H1 (cell line): ENCODE measurements around the gene KIF1B. TPM values are rescaled to one million over a fixed set of nuclear protein-coding genes. Genes with fewer than 3 reads are reported as not detected.

Experiments used
- CTCF ChIA-PET: fragments of 300-600 bp; sonication (Branson Sonifier 250); formaldehyde crosslinking; loops from one replicate; lab custom pipeline; 2021; ENCODE audit not compliant: partially characterized antibody; lab: Charles Lee
- POLR2A ChIA-PET: fragments of 300-600 bp; sonication (Branson Sonifier 250); formaldehyde crosslinking; loops from one replicate; lab custom pipeline; 2021; ENCODE audit warnings: inconsistent platforms; ENCODE audit not compliant: partially characterized antibody; lab: Charles Lee
- DNase-seq, 2 experiments: peaks; one replicate each; pipeline versions ENCODE4 v3.0.0 to v3.0.0-alpha.2; 2010 to 2022; ENCODE audit warnings: low spot score in 2 of 2, low read depth in 1 of 2, mixed read lengths in 1 of 2
- FAIRE-seq: peaks from 2 replicates; lab custom pipeline; 2011; peaks lifted over from hg19 to GRCh38; lab: Jason Lieb, UNC
- H2AFZ ChIP-seq: 2 replicates; pipeline ENCODE4 v1.8.1; 2012; ENCODE audit warnings: low read length, inconsistent platforms
- H2AK5ac ChIP-seq: 2 replicates; pipeline ENCODE4 v1.6.1; 2013; ENCODE audit warnings: low read depth, low read length
- H2BK120ac ChIP-seq: replicated peaks from 2 replicates; pipeline ENCODE3; 2013; ENCODE audit warnings: low read depth, low read length, inconsistent platforms
- H2BK12ac ChIP-seq: 2 replicates; pipeline ENCODE4 v1.6.1; 2013; ENCODE audit warnings: low read depth, low read length
- H2BK15ac ChIP-seq: 2 replicates; pipeline ENCODE4 v1.6.1; 2013; ENCODE audit warnings: low read length
- H2BK20ac ChIP-seq: 2 replicates; pipeline ENCODE4 v1.6.1; 2013; ENCODE audit warnings: low read length
- H2BK5ac ChIP-seq: 2 replicates; pipeline ENCODE4 v1.6.1; 2013; ENCODE audit warnings: low read depth, low read length
- H3K14ac ChIP-seq: 2 replicates; pipeline ENCODE4 v1.6.1; 2013; ENCODE audit warnings: inconsistent platforms; ENCODE audit not compliant: insufficient read length
- H3K18ac ChIP-seq: 2 replicates; pipeline ENCODE4 v1.6.1; 2013; ENCODE audit warnings: low read length; ENCODE audit errors: extremely low read depth
- H3K23ac ChIP-seq: 2 replicates; pipeline ENCODE4 v1.6.1; 2013; ENCODE audit warnings: inconsistent platforms; ENCODE audit not compliant: insufficient read length
- H3K23me2 ChIP-seq: 2 replicates; pipeline ENCODE4 v1.6.1; 2013; ENCODE audit warnings: low read depth, low read length
- H3K27ac ChIP-seq: 2 replicates; pipeline ENCODE4 v1.6.1; 2011; ENCODE audit warnings: low read depth, low read length, inconsistent platforms
- H3K27me3 ChIP-seq, 4 experiments: replicated peaks in 1 of 4; 1 replicate in 1 of 4; 2 replicates in 3 of 4; pipeline versions ENCODE4 v1.6.1 to v1.8.1; 2011 to 2013; ENCODE audit warnings: low read length in 3 of 4, mild to moderate bottlenecking in 3 of 4, inconsistent platforms in 2 of 4, mixed read lengths in 2 of 4, moderate library complexity in 1 of 4; ENCODE audit not compliant: control insufficient read depth in 3 of 4, insufficient read depth in 3 of 4; ENCODE audit errors: extremely low read depth in 1 of 4
- H3K36me3 ChIP-seq, 4 experiments: 2 replicates each; pipeline versions ENCODE4 v1.6.1 to v1.8.1; 2011 to 2013; ENCODE audit warnings: mild to moderate bottlenecking in 4 of 4, low read length in 3 of 4, moderate library complexity in 2 of 4, control low read depth in 1 of 4, inconsistent platforms in 1 of 4; ENCODE audit not compliant: insufficient read depth in 4 of 4, control insufficient read depth in 2 of 4
- H3K4ac ChIP-seq: replicated peaks from 2 replicates; pipeline ENCODE3; 2013; ENCODE audit warnings: low read length, low read depth, mixed read lengths, inconsistent platforms; ENCODE audit not compliant: insufficient read length
- H3K4me1 ChIP-seq, 4 experiments: replicated peaks in 1 of 4; 1 replicate in 1 of 4; 2 replicates in 3 of 4; pipeline versions ENCODE4 v1.6.1 to v1.8.1; 2011 to 2013; ENCODE audit warnings: low read length in 3 of 4, inconsistent platforms in 2 of 4, mixed read lengths in 1 of 4; ENCODE audit not compliant: insufficient read depth in 4 of 4, control insufficient read depth in 3 of 4
- H3K4me2 ChIP-seq, 2 experiments: 2 replicates each; pipeline versions ENCODE4 v1.6.1 to v1.8.1; 2011 to 2013; ENCODE audit warnings: low read depth in 2 of 2, low read length in 2 of 2, control low read depth in 1 of 2, inconsistent platforms in 1 of 2, mild to moderate bottlenecking in 1 of 2; ENCODE audit not compliant: insufficient read depth in 1 of 2
- H3K4me3 ChIP-seq, 4 experiments: fragments of 200-600, 300-600 bp in 1 of 4; sonication (generic), shearing (Covaris generic), sonication (Bioruptor Twin) in 1 of 4; 2 replicates each; pipeline versions ENCODE4 v1.5.1 to v1.8.1; 2011 to 2016; ENCODE audit warnings: low read length in 4 of 4, low read depth in 3 of 4, control low read depth in 2 of 4, inconsistent platforms in 2 of 4, mild to moderate bottlenecking in 2 of 4, mixed read lengths in 1 of 4, moderate library complexity in 1 of 4; ENCODE audit not compliant: insufficient read depth in 2 of 4; ENCODE audit errors: extremely low read depth in 1 of 4
- H3K56ac ChIP-seq: replicated peaks from 2 replicates; pipeline ENCODE3; 2013; ENCODE audit warnings: low read depth, mild to moderate bottlenecking, mixed read lengths, low read length, inconsistent platforms; ENCODE audit not compliant: insufficient read length
- H3K79me1 ChIP-seq: 2 replicates; pipeline ENCODE4 v1.6.1; 2013; ENCODE audit warnings: low read depth, low read length, control low read depth
- H3K79me2 ChIP-seq, 2 experiments: 2 replicates each; pipeline versions ENCODE4 v1.6.1 to v1.8.1; 2012 to 2013; ENCODE audit warnings: low read length in 2 of 2, mild to moderate bottlenecking in 2 of 2, inconsistent platforms in 1 of 2; ENCODE audit not compliant: insufficient read depth in 2 of 2, control insufficient read depth in 1 of 2
- H3K9ac ChIP-seq, 4 experiments: replicated peaks in 1 of 4; 1 replicate in 1 of 4; 2 replicates in 3 of 4; pipeline versions ENCODE4 v1.6.1 to v1.8.1; 2011 to 2013; ENCODE audit warnings: low read depth in 3 of 4, low read length in 3 of 4, control low read depth in 2 of 4, mild to moderate bottlenecking in 2 of 4, moderate library complexity in 2 of 4, inconsistent platforms in 1 of 4; ENCODE audit errors: extremely low read depth in 1 of 4
- H3K9me3 ChIP-seq, 2 experiments: 2 replicates each; pipeline versions ENCODE4 v1.6.1 to v1.8.1; 2012 to 2013; ENCODE audit warnings: mild to moderate bottlenecking in 2 of 2, moderate library complexity in 2 of 2, control low read depth in 1 of 2, inconsistent platforms in 1 of 2, low read depth in 1 of 2, low read length in 1 of 2, mixed read lengths in 1 of 2; ENCODE audit not compliant: insufficient read depth in 2 of 2
- H4K20me1 ChIP-seq, 2 experiments: replicated peaks in 1 of 2; 2 replicates each; pipeline versions ENCODE3 to v1.8.1; 2011 to 2013; ENCODE audit warnings: inconsistent platforms in 2 of 2, low read length in 2 of 2, mild to moderate bottlenecking in 1 of 2; ENCODE audit not compliant: insufficient read depth in 2 of 2, control insufficient read depth in 1 of 2
- H4K5ac ChIP-seq: 2 replicates; pipeline ENCODE4 v1.6.1; 2013; ENCODE audit warnings: low read length, low read depth, mixed read lengths, inconsistent platforms; ENCODE audit not compliant: insufficient read length
- H4K8ac ChIP-seq: 2 replicates; pipeline ENCODE4 v1.8.0; 2013; ENCODE audit warnings: mild to moderate bottlenecking, moderate library complexity, low read length, inconsistent platforms; ENCODE audit not compliant: insufficient read depth; ENCODE audit errors: extremely low read depth
- H4K91ac ChIP-seq: replicated peaks from 2 replicates; pipeline ENCODE3; 2013; ENCODE audit warnings: low read length, mixed read lengths, inconsistent platforms; ENCODE audit not compliant: insufficient read length
- ASH2L ChIP-seq: fragments of 200-600, 300-600 bp; sonication (generic); IDR thresholded peaks from one replicate; pipeline ENCODE4 v1.7.1; 2017; ENCODE audit warnings: low read length
- EGR1 ChIP-seq: IDR thresholded peaks from 2 replicates; pipeline ENCODE4 v1.6.1; 2011; ENCODE audit warnings: low read depth, low read length, borderline replicate concordance
- HDAC2 ChIP-seq, 2 experiments: fragments of 300-600 bp in 1 of 2; sonication (generic) in 1 of 2; IDR thresholded peaks; 2 replicates each; pipeline ENCODE4 v1.6.1; 2011 to 2012; ENCODE audit warnings: low read depth in 2 of 2, low read length in 2 of 2, mild to moderate bottlenecking in 2 of 2, moderate library complexity in 2 of 2, borderline replicate concordance in 1 of 2, inconsistent platforms in 1 of 2
- KDM1A ChIP-seq: fragments of 200-600, 300-600 bp; sonication (generic); IDR thresholded peaks from 2 replicates; pipeline ENCODE4 v1.7.1; 2016; ENCODE audit warnings: mild to moderate bottlenecking, low read length, borderline replicate concordance
- RBBP5 ChIP-seq: IDR thresholded peaks from 2 replicates; pipeline ENCODE4 v1.7.1; 2012; ENCODE audit warnings: low read depth, mild to moderate bottlenecking, inconsistent platforms, low read length, moderate library complexity, borderline replicate concordance
- TBP ChIP-seq: IDR thresholded peaks from 2 replicates; pipeline ENCODE4 v1.6.1; 2011; ENCODE audit warnings: low read depth, low read length, improper control_type of control experiment
- TEAD4 ChIP-seq: IDR thresholded peaks from 2 replicates; pipeline ENCODE4 v1.6.1; 2012; ENCODE audit warnings: low read depth, low read length, inconsistent platforms, mixed read lengths
- YY1 ChIP-seq: IDR thresholded peaks from 2 replicates; pipeline ENCODE4 v1.6.1; 2011; ENCODE audit warnings: low read depth, mild to moderate bottlenecking, low read length
- WGBS, 2 experiments: shearing (Covaris generic) in 1 of 2; methylation state at CpG; one replicate each; pipeline versions ENCODE4 v1.1.6 to v1.1.7; 2013 to 2015; ENCODE audit warnings: low lambda C conversion rate in 2 of 2, mixed read lengths in 2 of 2, inconsistent platforms in 1 of 2, low coverage in 1 of 2, missing lambda C conversion rate in 1 of 2; ENCODE audit not compliant: insufficient replicate concordance in 2 of 2, insufficient coverage in 1 of 2, insufficient read length in 1 of 2; ENCODE audit errors: extremely low coverage in 1 of 2, missing lambda C conversion rate in 1 of 2; 5-methylcytosine and 5-hydroxymethylcytosine counted together
- polyA plus RNA-seq, 7 experiments: library from polyadenylated mRNA; depleted of rRNA in 3 of 7; stranded (reverse) in 5 of 7; unstranded in 2 of 7; fragments of >200 nt in 5 of 7; fragments of 200-250 nt in 2 of 7; gene quantifications; 1 replicate in 5 of 7; 2 replicates in 1 of 7; 4 replicates in 1 of 7; pipeline versions ENCODE4 v1.2.1 to v1.2.3, GENCODE V29; 2011 to 2013; ENCODE audit warnings: missing spikeins in 2 of 7, mixed read lengths in 2 of 7
- total RNA-seq: library from RNA; stranded (reverse); fragmentation: NEBNext Ultra II Directional; extraction: Animal tissue kit (Norgen Biotek cat#: 25700); gene quantifications from 2 replicates; pipeline ENCODE4 v1.2.1, GENCODE V29; 2021
- TF ChIP-seq, protein P1 (sequence below): IDR thresholded peaks from 2 replicates; pipeline ENCODE4 v1.6.1; 2012; ENCODE audit warnings: low read length, inconsistent platforms

Gene KIF1B
- total and polyA plus RNA-seq, 2 of the 8 experiments (the other 6 are each of a cell fraction or from before 2014, with no cell fraction given) = 39.1 to 74.2 TPM

DNA sequence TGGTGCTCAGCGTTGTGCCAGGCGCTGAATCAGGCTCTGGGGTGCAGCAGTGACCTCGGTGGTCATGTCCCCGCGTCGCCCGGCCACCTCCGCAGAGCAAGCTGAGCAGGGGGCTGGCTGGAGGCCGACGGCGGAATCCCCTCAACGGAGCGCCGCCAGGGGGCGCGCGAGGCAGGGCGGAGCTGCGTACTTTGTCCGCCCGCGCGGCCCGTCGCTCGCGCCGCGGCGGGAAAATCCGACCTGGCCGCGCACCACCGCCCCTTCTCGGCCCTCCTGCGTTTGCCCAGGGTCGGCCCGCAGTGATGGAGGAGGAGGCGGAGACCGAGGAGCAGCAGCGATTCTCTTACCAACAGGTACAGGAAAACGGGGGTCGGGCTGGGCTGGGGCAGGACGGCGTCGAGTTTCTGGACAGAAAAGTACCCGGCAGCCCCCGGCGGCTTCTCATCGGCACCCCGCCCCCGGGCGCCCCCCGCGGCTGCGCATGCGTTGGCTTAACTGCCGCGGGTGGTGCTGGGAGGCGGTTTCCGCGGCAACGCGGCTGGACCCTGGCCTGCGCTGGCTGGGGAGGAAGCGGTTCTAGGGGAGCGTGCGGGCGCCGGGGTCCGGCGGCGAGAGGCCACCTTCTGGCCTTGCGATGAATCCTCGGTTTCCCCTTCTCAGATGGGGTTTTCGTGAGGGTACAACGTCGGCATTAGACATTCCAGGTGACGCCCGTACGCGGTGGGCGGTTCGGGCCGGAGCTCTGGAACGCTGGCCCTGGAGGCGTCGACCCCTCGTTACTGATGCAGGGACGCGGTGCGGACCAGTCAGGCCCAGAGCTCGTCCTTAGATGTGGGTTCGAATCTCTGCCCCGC is 220.1 kb downstream of the KIF1B start, which contains the start of gene CENPS:
Gene CENPS (plus strand): TSS at position 218 of the 854 bp plus-strand sequence. CDS start 85 bp downstream, at position 303.
- H4K20me1 ChIP-seq = no peaks in the 10 kb centered on the region
- TF ChIP-seq YY1 (peak; percentile 9; the same call in 1 of the 2 replicates), TBP (peak; percentile 49), EGR1 (peak; percentile 52; the same call in 1 of the 2 replicates), RBBP5 (peak; percentile 96), ASH2L (peak; percentile 94), KDM1A (peak; percentile 8; the same call in 1 of the 2 replicates), HDAC2 (IDR thresholded peaks at IDR 0.05; ENCODE audit: borderline replicate concordance in 1 of 2, low read depth in 2 of 2, low read length in 2 of 2) (peak in 1 of 2 experiments; percentile 82; a peak in 1 of 4 replicates), TEAD4 (peak; percentile 63)
- TF ChIP-seq, protein P1, sequence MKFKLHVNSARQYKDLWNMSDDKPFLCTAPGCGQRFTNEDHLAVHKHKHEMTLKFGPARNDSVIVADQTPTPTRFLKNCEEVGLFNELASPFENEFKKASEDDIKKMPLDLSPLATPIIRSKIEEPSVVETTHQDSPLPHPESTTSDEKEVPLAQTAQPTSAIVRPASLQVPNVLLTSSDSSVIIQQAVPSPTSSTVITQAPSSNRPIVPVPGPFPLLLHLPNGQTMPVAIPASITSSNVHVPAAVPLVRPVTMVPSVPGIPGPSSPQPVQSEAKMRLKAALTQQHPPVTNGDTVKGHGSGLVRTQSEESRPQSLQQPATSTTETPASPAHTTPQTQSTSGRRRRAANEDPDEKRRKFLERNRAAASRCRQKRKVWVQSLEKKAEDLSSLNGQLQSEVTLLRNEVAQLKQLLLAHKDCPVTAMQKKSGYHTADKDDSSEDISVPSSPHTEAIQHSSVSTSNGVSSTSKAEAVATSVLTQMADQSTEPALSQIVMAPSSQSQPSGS = no peak

More for the DNA sequence above, 220.1 kb downstream of the KIF1B start, which contains the start of gene CENPS:
- H3K4me1 ChIP-seq = peaks cover 0 to 5% (median under 1%) of the 10 kb centered on the region in 4 experiments; a peak in 4 of 7 replicates
- H2BK15ac ChIP-seq = peak within 1 kb of the TSS; percentile 84
- H4K5ac ChIP-seq = peak within 1 kb of the TSS; percentile 99
- H3K36me3 ChIP-seq = no peaks in the 10 kb centered on the region
- peak within 1 kb of the TSS; percentile 55 to 100 for H3K4me2 ChIP-seq
- H3K56ac ChIP-seq = peak within 1 kb of the TSS; percentile 98
- H3K79me2 ChIP-seq = no peaks in the 10 kb centered on the region
- H3K27ac ChIP-seq = peak within 1 kb of the TSS; percentile 96
- H3K9me3 ChIP-seq = no peaks in the 10 kb centered on the region
- peaks cover 9% of the 10 kb centered on the region for H3K23me2 ChIP-seq
- ChIA-PET POLR2A (interaction anchor here (0.9 to 3.7 kb wide), 15 partner anchors 10 to 77 kb away, joined by 3 to 23 read pairs (median 7); partner anchors contain the start of genes CORT, DFFA and PGD), CTCF (interaction anchor here (0.6 to 10.9 kb wide), 31 partner anchors 10 to 802 kb away, joined by 3 to 132 read pairs (median 4); partner anchors contain the start of gene PGD)
- H3K27me3 ChIP-seq = no peaks in the 10 kb centered on the region
- DNase-seq (peak; percentile 67 to 98), FAIRE-seq (no peak)
- peak within 1 kb of the TSS; percentile 99 for H3K18ac ChIP-seq
- no peak within 1 kb of the TSS for H3K23ac ChIP-seq
- no peak within 1 kb of the TSS for H2BK20ac ChIP-seq
- H4K8ac ChIP-seq = peak within 1 kb of the TSS; percentile 99
- no peaks in the 10 kb centered on the region for H3K79me1 ChIP-seq
- peak within 1 kb of the TSS; percentile 83 to 94 (median 92) for H3K9ac ChIP-seq
- H3K4me3 ChIP-seq = peak within 1 kb of the TSS; percentile 66 to 80 (median 72)
- peak within 1 kb of the TSS; percentile 98 for H2BK5ac ChIP-seq
- H4K91ac ChIP-seq = peak within 1 kb of the TSS; percentile 100
- H2BK120ac ChIP-seq = peak within 1 kb of the TSS; percentile 74
- H2AK5ac ChIP-seq = no peak within 1 kb of the TSS; the same call in 1 of the 2 replicates
- no peak within 1 kb of the TSS for H2BK12ac ChIP-seq
- peak within 1 kb of the TSS; percentile 91 for H2AFZ ChIP-seq
- H3K4ac ChIP-seq = peak within 1 kb of the TSS; percentile 98
- 2% methylated on average over 69 of the region's 95 CpGs; no CpG with 5 or more reads in 1 of the 2 experiments for WGBS, 2 experiments
- no peak within 1 kb of the TSS for H3K14ac ChIP-seq
